Hypothalamus (tissue), 51 donors: ENCODE measurements around the gene TFCP2L1.
"Not testable (repeated sequence)": the region's sequence is repeated elsewhere in the genome, so short reads cannot be mapped to it uniquely, and the experiment has no call there.

Experiments used
- DNase-seq, 51 donors: peaks; one replicate each; lab custom pipeline; 2025; lab: John Stamatoyannopoulos, UW

The TFCP2L1 gene, protein sequence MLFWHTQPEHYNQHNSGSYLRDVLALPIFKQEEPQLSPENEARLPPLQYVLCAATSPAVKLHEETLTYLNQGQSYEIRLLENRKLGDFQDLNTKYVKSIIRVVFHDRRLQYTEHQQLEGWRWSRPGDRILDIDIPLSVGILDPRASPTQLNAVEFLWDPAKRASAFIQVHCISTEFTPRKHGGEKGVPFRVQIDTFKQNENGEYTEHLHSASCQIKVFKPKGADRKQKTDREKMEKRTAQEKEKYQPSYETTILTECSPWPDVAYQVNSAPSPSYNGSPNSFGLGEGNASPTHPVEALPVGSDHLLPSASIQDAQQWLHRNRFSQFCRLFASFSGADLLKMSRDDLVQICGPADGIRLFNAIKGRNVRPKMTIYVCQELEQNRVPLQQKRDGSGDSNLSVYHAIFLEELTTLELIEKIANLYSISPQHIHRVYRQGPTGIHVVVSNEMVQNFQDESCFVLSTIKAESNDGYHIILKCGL

DNA sequence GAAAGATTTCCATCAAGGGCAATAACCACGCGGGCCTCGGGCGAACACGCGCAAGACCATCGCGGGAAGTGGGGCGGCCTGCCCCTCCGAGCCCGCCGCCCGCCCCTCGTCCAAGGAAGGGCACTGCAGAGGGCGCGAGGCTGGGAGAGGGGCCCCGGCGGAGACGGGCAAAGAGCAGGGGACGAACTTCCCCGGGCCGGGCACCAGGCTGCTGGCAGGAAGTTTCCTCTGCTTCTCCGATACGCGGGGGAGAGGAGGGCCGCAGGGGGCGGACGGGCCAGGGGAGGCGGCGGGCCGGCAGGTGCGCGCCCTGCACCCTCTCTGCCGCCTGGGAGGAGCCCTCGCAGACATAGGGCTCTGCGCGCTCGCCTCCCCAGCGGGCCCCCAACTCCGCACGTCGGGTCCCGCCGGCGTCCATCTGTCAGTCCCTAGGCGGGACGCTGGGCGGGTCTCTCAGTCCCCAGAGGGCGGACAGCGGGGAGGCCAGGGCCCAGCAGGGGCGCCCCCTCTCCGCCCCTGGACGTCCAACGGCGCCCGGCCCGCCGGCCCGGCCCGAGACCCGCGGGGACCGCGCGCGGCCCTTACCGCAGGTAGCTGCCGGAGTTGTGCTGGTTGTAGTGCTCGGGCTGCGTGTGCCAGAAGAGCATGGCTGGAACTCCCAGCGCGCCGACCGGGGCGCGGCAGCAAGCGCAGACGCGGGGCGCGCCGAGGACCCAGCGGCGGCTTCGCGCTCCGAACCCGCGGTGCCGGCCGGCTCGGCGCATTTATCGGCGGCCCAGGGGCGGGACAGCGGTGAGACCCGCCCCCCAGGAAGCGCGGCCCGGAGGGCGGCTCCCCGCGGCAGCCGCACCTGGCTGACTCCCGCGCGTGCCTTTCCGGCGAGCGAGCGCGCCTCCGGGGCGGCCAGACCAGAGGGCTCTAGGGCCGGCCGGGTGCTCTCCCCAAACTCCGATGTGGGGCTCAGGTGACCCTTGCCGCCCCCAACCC lies at the start of gene TFCP2L1:
TFCP2L1 (minus strand) TSS at position 740 of the 987 bp plus-strand sequence; CDS start at position 647, 93 bp downstream.
- peak in 1 of 51 donors; percentile 18 for DNase-seq

DNA sequence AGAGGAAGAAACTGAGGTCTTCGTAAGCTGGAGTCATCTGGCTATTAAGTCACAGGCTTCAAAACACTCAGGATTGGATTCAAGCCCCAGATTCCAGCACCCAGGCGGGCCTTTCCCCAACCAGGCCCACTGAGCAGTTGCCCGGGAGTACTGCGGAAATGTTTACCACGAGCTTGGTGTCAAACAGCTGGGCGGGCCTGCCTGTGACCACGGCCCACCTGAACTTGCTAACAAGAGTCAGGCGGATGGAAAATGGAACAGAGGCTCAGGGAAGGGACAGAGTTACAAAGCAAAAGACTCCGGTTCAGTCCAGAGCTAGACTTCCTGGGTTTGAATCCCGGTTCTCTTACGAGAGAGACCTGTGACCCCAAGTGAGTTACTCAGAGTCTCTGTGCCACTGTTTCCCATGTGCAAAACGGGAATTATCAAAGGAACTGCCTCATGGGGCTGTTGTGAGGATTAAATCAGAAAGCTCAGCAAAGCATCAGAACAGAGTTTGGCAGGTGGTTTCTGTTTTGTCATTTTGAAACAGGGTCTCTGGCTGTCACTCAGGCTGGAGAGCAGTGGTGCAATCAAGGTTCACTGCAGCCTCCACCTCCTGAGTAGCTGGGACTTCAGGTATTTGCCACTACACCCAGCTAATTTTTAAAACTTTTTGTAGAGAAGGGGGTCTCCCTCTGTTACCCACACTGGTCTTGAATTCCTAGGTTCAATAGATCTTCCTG lies 49.0 kb upstream of the TFCP2L1 start:
- DNase-seq: no peak

DNA sequence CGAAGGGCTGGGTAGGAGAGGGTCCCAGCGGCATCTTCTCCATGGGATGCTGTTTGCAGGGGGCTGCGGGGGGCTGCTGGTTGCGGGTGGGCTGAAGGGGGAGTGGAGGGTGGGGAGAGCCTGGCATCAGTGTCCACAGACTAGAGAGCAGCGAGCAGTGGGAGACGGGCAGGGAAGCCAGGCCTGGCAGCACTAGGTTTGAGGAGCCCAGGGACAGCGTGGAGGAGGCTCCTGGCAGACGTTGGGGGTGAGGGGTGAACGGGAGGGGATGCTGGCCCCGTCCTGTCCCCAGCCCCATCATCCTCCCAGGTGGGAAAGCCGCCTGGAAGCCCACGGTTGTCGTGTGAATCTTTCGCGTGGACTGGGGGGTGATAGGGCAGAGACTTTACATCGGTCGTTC lies 48.2 kb upstream of the TFCP2L1 start:
- no peak for DNase-seq

DNA sequence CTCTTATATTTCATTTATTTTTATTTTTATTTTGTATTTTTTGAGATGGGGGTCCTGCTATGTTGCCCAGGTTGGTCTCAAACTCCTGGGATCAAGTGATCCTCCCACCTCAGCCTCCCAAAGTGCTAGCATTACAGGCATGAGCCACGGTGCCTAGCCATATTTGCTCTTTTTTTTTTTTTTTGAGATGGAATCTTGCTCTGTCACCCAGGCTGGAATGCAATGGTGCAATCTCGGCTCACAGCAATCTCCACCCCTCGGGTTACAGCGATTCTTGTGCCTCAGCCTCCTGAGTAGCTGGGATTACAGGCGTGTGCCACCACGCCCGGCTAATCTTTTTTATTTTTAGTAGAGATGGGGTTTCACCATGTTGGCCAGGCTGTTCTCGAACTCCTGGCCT lies 46.3 kb upstream of the TFCP2L1 start:
- not testable (repeated sequence) for DNase-seq

DNA sequence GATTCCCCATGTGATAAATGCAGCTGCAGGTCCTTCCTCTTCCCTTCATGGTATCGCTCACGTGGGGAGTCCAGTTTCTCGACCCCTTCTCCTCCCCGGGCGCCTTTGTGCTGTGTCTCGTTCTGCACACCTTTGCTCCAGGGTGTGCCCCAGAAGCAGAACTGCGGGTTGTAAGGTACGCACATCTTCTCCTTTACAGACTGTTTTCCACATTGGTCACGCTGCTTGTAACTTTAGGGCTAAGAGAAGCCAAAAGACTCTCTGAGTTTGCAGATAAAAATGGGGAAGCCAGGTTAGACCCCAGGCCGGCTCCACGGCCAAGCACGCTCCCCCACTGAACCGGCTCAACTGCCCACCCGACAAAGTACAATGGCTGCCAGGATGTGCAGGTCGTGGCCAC lies 45.9 kb upstream of the TFCP2L1 start:
- no peak for DNase-seq

DNA sequence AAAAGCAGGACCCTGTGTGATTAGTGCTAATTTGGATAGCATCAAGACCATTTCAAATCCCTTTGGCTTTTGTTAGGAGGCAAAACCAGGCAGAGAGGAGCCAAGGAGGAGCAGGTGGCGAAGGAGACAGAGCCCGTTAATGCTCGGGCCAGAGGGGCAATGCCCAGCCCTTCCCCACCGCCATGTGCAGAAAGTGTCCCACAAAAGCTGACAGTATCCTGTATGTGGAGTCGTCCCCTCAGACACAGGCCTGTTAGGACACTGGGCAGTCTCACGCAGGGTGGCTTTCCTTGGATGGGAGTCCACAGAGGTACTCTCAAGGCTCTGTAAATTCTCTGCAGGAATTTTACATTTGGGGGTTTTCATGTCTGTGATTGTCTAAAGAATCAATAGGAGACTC lies 44.8 kb upstream of the TFCP2L1 start:
- no peak for DNase-seq

DNA sequence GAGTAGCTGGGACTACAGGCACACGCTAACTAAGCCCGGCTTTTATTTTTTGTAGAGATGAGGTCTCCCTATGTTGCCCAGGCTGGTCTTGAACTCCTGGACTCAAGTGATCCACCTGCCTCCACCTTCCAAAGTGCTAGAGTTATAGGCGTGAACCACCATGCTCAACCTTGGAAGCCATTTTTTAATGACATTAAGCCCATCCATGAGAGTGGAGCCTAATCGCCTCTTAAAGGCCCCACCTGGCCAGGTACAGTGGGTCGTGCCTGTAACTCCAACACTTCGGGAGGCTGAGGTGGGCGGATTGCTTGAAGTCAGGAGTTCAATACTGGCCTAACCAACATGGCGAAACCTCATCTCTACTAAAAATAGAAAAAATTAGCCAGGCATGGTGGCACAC lies 41.6 kb upstream of the TFCP2L1 start:
- no peak for DNase-seq

DNA sequence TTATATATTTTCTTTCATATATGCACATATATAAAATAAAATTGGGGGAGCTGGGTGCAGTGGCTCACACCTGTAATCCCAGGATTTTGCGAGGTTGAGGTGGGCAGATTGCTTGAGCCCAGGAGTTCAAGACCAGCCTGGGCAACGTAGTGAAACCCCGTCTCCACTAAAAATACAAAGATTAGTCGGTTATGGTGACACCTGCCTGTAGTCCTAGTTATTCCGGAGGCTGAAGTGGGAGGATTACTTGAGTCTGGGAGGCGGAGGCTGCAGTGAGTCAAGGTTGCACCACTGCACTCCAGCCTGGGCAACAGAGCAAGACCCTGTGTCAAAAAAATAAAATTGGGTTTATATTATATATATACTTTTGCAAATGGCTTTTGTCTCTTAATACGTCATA lies 39.6 kb upstream of the TFCP2L1 start:
- DNase-seq: no peak

DNA sequence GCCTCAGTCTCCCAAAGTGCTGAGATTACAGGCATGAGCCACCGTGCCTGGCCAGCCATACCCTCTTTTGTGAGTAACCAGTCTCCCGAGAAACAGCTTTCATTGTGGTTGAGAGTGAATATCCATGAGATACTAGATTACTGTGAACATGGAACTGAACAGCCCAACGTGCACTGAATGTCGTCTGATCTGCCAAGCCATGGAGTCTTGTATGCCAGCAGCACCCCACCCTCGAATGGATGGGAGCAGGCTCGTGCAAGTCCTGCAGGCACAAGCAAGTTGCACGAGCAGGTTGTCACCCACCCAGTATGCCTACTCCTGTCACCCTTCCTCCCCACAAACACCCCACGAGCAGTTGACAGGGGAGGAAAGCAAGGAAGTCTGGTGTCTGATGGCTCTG lies 36.5 kb upstream of the TFCP2L1 start:
- DNase-seq: no peak

DNA sequence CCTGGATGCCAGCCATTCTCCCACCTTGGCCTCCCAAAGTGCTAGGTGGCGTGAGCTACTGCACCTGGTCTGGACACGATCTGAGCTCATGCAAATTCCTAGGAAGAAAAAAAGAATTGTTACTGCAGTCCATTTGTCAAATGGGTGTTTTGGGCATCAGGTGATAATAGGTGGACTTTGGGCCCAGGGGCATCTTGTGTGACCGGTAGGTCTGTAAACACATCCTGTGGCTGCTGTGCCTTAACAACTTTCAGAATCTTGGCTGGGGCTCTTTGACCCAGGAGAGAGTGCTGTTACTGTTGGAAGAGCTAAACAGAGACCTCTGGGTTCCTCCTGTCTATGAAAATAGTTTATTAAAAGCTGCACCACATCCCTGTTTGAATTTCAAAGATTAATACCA lies 34.9 kb upstream of the TFCP2L1 start:
- DNase-seq: no peak

DNA sequence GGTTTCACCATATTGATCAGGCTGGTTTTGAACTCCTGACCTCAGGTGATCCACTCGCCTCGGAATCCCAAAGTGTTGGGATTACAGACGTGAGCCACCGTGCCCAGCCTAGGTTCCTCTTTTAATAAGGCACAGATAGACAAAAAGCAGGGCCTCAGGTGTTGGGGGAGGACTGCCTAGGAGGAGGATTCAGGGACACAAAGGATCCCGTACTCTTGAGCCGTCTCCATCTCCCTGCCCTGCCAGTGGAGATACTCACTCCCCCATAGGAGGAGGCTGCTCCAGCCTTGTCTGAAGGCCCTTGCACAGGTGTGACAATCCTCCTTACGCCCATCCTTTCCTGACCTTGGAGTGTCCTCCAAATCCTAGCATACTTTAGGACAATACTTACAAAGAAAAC lies 32.0 kb upstream of the TFCP2L1 start:
- DNase-seq: no peak

DNA sequence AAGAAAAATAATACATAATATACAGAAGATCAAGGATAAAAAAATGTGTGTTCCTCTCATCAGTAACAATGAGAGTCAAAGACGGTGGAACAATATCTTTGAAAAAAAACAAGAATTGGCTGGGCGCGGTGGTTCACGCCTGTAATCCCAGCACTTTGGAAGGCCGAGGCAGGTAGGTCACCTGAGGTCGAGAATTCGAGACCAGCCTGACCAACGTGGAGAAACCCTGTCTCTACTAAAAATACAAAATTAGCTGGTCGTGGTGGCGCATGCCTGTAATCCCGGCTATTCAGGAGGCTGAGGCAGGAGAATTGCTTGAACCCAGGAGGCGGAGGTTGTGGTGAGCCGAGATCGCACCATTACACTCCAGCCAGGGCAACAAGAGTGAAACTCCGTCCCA lies 28.7 kb upstream of the TFCP2L1 start:
- not testable (repeated sequence) for DNase-seq

DNA sequence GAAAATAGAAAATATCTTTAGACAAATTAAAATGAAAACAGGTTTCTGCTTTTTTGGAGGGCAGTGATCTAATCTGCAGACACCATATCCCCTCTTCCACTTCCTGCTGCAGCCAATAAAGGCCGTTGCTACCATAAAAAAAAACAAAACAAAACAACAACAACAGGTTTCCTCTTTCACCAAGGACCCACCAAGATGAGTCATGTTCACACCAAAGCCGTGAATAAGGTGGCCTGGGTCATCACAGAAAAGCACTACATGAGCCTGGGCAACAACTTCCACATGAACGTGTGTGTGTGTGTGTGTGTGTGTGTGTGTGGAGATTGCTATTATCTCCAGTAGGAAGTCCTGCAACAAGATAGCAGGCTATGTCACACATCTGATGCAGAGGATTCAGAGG lies 24.8 kb upstream of the TFCP2L1 start:
- no peak for DNase-seq

DNA sequence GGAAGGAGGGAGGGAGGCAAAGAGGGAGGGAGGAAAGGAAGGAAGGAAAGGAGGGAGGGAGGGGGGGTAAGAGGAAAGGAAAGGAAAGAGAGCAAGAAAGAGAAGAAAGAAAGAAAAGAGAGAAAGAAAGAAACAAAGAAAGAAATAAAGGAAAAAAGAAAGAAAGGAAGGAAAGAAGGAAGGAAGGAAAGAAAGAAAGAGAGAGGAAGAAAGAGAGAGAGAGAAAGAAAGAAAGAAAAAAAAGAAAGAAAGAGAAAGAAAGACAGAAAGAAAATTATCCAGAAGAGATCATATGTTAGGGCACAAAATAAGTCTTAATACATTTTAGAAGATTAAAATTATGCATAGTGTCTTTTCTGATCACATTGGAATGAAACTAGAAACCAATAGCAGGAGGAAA lies 24.3 kb upstream of the TFCP2L1 start:
- no peak for DNase-seq

DNA sequence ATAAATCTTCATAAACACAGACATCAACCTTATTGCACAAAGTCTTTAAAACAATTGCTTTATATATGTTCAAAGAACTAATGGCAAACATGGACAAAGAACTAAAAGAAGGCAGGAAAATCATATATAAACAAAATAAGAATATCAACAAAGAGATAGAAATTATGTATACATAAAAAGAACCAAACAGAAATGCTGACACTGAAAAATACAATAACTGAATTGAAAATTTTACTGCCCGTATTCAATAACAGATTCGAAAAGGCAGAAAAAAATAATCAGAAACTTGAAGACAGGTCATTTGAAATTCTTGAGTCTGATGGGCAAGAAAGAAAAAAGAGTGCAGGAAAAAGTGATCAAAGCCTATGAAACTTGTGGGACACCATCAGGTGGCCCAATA lies 22.0 kb upstream of the TFCP2L1 start:
- DNase-seq: no peak

DNA sequence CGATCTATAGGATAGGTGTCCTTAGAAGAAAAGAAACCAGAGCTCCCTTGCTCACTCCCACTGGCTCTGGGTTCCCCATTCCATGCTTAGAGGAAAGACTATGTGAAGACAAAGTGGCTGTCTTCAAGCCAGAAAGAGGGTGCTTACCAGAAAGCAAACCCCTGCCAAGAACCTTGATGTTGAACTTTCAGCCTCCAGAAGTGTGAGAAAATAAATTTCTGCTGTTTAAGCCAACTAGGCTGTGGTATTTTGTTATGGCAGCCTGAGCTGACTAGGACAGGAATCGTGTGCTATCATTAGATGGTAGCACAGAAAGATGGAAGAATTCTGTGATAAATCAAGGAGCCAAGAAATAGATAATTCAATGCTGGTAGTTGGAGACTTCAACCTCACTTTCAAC lies 19.9 kb upstream of the TFCP2L1 start:
- no peak for DNase-seq

DNA sequence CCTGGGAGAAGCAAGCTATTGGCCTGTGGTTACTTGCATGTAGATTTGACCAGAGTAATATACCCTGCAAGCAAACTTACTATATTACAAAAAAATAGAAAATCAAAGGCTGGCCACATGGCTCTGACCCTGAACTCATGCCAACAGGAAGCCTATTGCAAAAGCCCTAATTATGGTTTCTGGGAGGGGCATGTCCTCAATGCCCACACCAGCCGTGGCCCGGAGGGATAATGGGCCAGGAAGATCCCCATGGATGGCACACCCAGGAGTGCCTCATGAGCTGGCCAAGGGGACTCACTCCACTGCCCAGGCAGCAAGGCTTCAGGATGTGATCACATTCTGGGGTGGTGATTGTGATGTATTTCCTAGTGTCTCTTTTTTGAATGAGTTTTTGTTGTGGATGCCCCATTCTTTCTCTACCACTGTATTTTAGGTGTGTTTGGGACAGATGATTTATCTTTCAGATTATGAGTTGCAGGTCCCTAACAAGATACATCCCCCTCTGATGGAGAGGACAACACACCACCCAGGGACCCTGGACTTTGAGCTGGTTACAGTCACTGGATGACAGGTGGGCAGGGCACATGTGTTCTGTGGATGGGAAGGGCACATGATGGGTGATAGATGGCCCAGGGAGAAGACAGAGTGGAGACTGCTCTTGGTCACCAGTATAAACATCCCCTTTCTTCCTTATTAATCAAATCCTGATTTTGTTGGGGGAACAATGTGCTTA lies 18.7 kb upstream of the TFCP2L1 start:
- DNase-seq: no peak

DNA sequence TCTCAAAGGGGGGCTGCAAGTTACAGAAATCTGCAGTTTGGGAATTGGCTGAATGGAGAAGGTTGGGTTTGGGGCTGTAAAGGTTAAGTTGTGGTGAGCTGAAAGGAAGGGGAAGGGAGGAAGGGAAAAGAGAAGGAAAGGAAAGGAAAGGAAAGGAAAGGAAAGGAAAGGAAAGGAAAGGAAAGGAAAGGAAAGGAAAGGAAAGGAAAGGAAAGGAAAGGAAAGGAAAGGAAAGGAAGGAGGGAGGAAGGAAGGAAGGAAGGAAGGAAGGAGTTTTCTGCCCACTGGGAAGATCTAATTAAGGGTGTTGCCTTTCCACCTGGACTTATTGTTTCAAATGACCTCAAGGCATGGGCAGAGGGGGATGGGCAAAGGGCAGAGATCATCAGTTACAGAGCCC lies 16.2 kb upstream of the TFCP2L1 start:
- DNase-seq: not testable (repeated sequence)

DNA sequence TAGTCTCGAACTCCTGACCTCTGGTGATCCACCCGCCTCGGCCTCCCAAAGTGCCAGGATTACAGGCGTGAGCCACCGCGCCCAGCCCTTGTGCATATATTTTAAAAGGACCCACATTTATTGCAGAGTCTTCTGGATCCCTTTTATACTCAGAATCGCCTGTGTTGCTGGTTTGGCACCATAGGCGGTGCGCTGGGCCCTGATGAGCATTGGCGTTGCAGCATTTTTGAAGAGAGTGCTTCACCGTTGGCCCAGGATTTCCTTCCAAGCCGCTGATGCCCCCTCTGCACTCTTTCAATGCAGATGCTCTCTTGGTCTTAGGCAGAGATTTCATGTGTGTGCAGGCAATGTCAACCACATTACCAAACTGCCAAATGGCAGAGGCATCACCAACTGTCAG lies 13.5 kb upstream of the TFCP2L1 start:
- no peak for DNase-seq

DNA sequence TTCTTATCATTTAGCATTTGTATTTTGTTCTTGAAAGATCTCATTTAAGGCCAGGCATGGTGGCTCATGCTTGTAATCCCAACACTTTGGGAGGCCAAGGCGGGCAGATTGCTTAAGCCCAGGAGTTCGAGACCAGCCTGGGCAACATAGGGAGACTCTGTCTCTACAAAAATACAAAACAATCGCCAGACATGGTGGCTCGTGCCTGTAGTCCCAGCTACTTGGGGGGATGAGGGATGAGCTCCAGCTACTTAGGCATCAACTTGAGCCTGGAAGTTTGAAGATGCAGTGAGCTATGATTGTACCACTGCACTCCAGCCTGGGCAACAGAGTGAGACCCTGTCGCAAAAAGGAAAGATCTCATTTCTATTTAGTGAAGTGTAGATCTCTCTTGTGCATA lies 12.9 kb upstream of the TFCP2L1 start:
- DNase-seq: not testable (repeated sequence)
